H1 (cell line): ENCODE results near the gene INO80. TPM values are rescaled to one million over a fixed set of nuclear protein-coding genes. Genes with fewer than 3 reads are reported as not detected.

Experiments used
- BACH1 ChIP-seq: IDR thresholded peaks from 2 replicates; pipeline ENCODE4 v1.6.1; 2012; ENCODE audit warnings: low read length, improper control_type of control experiment
- BRCA1 ChIP-seq: IDR thresholded peaks from 2 replicates; pipeline ENCODE4 v1.6.1; 2012; ENCODE audit warnings: low read depth, low read length, improper control_type of control experiment
- EZH2 ChIP-seq: fragments of 200-600 bp; sonication (generic); IDR thresholded peaks from 2 replicates; pipeline ENCODE4 v1.7.1; 2012; ENCODE audit warnings: low read depth, mild to moderate bottlenecking, moderate library complexity, low read length, inconsistent platforms; ENCODE audit not compliant: severe bottlenecking
- GTF2F1 ChIP-seq: IDR thresholded peaks from 2 replicates; pipeline ENCODE4 v1.6.1; 2012; ENCODE audit warnings: low read depth, low read length, improper control_type of control experiment, borderline replicate concordance
- NRF1 ChIP-seq: IDR thresholded peaks from 2 replicates; pipeline ENCODE4 v1.6.1; 2011; ENCODE audit warnings: mild to moderate bottlenecking, low read depth, low read length, improper control_type of control experiment
- RAD21 ChIP-seq, 2 experiments: IDR thresholded peaks in 1 of 2; conservative IDR thresholded peaks in 1 of 2; 2 replicates each; pipeline ENCODE4 v1.6.1; 2011; ENCODE audit warnings: low read depth in 2 of 2, low read length in 2 of 2, improper control_type of control experiment in 1 of 2, inconsistent platforms in 1 of 2, mild to moderate bottlenecking in 1 of 2, moderate library complexity in 1 of 2
- RNF2 ChIP-seq: fragments of 200-900, 300-1000 bp; sonication (generic); IDR thresholded peaks from 2 replicates; pipeline ENCODE4 v1.7.1; 2016; ENCODE audit warnings: borderline replicate concordance, low read depth, mild to moderate bottlenecking, antibody characterized with exemption, low read length; ENCODE audit not compliant: poor library complexity, severe bottlenecking; ENCODE audit errors: missing control alignments
- TAF7 ChIP-seq: optimal IDR thresholded peaks from 2 replicates; pipeline ENCODE3; 2011; ENCODE audit warnings: low read depth, mild to moderate bottlenecking, inconsistent platforms, low read length, moderate library complexity, borderline replicate concordance
- polyA plus RNA-seq, 7 experiments: library from polyadenylated mRNA; depleted of rRNA in 3 of 7; stranded (reverse) in 5 of 7; unstranded in 2 of 7; fragments of >200 nt in 5 of 7; fragments of 200-250 nt in 2 of 7; gene quantifications; 1 replicate in 5 of 7; 2 replicates in 1 of 7; 4 replicates in 1 of 7; pipeline versions ENCODE4 v1.2.1 to v1.2.3, GENCODE V29; 2011 to 2013; ENCODE audit warnings: missing spikeins in 2 of 7, mixed read lengths in 2 of 7
- total RNA-seq: library from RNA; stranded (reverse); fragmentation: NEBNext Ultra II Directional; extraction: Animal tissue kit (Norgen Biotek cat#: 25700); gene quantifications from 2 replicates; pipeline ENCODE4 v1.2.1, GENCODE V29; 2021
- TF ChIP-seq, protein P1 (sequence below): fragments of 300-600 bp; sonication (generic); IDR thresholded peaks from 2 replicates; pipeline ENCODE4 v1.7.1; 2012; ENCODE audit warnings: low read length, moderate library complexity, mild to moderate bottlenecking, inconsistent platforms; ENCODE audit not compliant: insufficient replicate concordance
- TF ChIP-seq, protein P2 (sequence below): IDR thresholded peaks from 2 replicates; pipeline ENCODE4 v1.6.1; 2011; ENCODE audit warnings: low read length, improper control_type of control experiment

The INO80 gene
- total and polyA plus RNA-seq, 2 of the 8 experiments (the other 6 are each of a cell fraction or from before 2014, with no cell fraction given), result 4.3 to 24.5 TPM

DNA sequence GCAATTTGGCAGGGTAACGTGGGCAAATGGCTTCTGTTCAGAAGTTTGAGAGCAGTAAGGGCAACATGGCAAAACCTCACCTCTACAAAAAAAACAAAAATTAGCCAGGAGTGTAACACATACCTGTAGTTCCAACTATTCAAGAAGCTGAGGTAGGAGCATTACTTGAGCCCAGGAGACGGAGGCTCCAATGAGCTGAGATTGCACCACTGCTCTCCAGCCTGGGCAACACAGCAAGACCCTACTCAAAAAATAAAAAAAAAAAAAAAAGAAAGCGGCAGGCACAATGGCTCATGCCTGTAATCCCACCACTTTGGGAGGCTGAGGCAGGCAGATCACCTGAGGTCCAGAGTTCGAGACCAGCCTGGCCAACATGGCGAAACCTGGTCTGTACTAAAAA is 5.9 kb upstream of the INO80 start (continued):
- TF ChIP-seq, protein P1, sequence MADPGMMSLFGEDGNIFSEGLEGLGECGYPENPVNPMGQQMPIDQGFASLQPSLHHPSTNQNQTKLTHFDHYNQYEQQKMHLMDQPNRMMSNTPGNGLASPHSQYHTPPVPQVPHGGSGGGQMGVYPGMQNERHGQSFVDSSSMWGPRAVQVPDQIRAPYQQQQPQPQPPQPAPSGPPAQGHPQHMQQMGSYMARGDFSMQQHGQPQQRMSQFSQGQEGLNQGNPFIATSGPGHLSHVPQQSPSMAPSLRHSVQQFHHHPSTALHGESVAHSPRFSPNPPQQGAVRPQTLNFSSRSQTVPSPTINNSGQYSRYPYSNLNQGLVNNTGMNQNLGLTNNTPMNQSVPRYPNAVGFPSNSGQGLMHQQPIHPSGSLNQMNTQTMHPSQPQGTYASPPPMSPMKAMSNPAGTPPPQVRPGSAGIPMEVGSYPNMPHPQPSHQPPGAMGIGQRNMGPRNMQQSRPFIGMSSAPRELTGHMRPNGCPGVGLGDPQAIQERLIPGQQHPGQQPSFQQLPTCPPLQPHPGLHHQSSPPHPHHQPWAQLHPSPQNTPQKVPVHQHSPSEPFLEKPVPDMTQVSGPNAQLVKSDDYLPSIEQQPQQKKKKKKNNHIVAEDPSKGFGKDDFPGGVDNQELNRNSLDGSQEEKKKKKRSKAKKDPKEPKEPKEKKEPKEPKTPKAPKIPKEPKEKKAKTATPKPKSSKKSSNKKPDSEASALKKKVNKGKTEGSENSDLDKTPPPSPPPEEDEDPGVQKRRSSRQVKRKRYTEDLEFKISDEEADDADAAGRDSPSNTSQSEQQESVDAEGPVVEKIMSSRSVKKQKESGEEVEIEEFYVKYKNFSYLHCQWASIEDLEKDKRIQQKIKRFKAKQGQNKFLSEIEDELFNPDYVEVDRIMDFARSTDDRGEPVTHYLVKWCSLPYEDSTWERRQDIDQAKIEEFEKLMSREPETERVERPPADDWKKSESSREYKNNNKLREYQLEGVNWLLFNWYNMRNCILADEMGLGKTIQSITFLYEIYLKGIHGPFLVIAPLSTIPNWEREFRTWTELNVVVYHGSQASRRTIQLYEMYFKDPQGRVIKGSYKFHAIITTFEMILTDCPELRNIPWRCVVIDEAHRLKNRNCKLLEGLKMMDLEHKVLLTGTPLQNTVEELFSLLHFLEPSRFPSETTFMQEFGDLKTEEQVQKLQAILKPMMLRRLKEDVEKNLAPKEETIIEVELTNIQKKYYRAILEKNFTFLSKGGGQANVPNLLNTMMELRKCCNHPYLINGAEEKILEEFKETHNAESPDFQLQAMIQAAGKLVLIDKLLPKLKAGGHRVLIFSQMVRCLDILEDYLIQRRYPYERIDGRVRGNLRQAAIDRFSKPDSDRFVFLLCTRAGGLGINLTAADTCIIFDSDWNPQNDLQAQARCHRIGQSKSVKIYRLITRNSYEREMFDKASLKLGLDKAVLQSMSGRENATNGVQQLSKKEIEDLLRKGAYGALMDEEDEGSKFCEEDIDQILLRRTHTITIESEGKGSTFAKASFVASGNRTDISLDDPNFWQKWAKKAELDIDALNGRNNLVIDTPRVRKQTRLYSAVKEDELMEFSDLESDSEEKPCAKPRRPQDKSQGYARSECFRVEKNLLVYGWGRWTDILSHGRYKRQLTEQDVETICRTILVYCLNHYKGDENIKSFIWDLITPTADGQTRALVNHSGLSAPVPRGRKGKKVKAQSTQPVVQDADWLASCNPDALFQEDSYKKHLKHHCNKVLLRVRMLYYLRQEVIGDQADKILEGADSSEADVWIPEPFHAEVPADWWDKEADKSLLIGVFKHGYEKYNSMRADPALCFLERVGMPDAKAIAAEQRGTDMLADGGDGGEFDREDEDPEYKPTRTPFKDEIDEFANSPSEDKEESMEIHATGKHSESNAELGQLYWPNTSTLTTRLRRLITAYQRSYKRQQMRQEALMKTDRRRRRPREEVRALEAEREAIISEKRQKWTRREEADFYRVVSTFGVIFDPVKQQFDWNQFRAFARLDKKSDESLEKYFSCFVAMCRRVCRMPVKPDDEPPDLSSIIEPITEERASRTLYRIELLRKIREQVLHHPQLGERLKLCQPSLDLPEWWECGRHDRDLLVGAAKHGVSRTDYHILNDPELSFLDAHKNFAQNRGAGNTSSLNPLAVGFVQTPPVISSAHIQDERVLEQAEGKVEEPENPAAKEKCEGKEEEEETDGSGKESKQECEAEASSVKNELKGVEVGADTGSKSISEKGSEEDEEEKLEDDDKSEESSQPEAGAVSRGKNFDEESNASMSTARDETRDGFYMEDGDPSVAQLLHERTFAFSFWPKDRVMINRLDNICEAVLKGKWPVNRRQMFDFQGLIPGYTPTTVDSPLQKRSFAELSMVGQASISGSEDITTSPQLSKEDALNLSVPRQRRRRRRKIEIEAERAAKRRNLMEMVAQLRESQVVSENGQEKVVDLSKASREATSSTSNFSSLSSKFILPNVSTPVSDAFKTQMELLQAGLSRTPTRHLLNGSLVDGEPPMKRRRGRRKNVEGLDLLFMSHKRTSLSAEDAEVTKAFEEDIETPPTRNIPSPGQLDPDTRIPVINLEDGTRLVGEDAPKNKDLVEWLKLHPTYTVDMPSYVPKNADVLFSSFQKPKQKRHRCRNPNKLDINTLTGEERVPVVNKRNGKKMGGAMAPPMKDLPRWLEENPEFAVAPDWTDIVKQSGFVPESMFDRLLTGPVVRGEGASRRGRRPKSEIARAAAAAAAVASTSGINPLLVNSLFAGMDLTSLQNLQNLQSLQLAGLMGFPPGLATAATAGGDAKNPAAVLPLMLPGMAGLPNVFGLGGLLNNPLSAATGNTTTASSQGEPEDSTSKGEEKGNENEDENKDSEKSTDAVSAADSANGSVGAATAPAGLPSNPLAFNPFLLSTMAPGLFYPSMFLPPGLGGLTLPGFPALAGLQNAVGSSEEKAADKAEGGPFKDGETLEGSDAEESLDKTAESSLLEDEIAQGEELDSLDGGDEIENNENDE, result no peak
- TF ChIP-seq NRF1 (no peak), GTF2F1 (no peak), RAD21 (IDR thresholded peaks at IDR 0.05 in 1 of 2, conservative IDR thresholded peaks at IDR 0.05 in 1 of 2; ENCODE audit: low read depth in 2 of 2, low read length in 2 of 2) (no peak), BACH1 (no peak), RNF2 (no peak), EZH2 (no peak), BRCA1 (no peak), TAF7 (no peak)
- TF ChIP-seq, protein P2, sequence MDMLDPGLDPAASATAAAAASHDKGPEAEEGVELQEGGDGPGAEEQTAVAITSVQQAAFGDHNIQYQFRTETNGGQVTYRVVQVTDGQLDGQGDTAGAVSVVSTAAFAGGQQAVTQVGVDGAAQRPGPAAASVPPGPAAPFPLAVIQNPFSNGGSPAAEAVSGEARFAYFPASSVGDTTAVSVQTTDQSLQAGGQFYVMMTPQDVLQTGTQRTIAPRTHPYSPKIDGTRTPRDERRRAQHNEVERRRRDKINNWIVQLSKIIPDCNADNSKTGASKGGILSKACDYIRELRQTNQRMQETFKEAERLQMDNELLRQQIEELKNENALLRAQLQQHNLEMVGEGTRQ, result no peak
